Fibroblast of lung (primary cell): ENCODE measurements around the gene GHRL. TPM values are rescaled to one million over a fixed set of nuclear protein-coding genes. Genes with fewer than 3 reads are reported as not detected.

Source experiments
- DNase-seq, 2 donors: peaks; one replicate each; pipeline versions ENCODE4 v3.0.0 to v3.0.0-alpha.2; 2010; ENCODE audit warnings: low read depth in 2 of 2
- H2AFZ ChIP-seq: 2 replicates; pipeline ENCODE4 v1.5.1; 2012; ENCODE audit warnings: low read length, control low read depth, inconsistent platforms
- H3K27ac ChIP-seq: 2 replicates; pipeline ENCODE4 v1.5.1; 2011; ENCODE audit warnings: low read length, control low read depth; ENCODE audit not compliant: insufficient read depth
- H3K27me3 ChIP-seq: 2 replicates; pipeline ENCODE4 v1.5.1; 2011; ENCODE audit warnings: mild to moderate bottlenecking, low read length; ENCODE audit not compliant: control insufficient read depth, insufficient read depth
- H3K36me3 ChIP-seq: 2 replicates; pipeline ENCODE4 v1.5.1; 2011; ENCODE audit warnings: low read length; ENCODE audit not compliant: control insufficient read depth, insufficient read depth
- H3K4me1 ChIP-seq: 2 replicates; pipeline ENCODE4 v1.5.1; 2011; ENCODE audit warnings: low read length; ENCODE audit not compliant: control insufficient read depth, insufficient read depth; ENCODE audit errors: extremely low read depth
- H3K4me2 ChIP-seq: 2 replicates; pipeline ENCODE4 v1.5.1; 2011; ENCODE audit warnings: low read length, control low read depth; ENCODE audit not compliant: insufficient read depth; ENCODE audit errors: extremely low read depth
- H3K4me3 ChIP-seq, 4 experiments: fragments of 200-600 bp in 1 of 4; sonication (generic) in 1 of 4; replicated peaks in 1 of 4; 2 replicates each; pipeline ENCODE4 v1.5.1; 2011 to 2016; ENCODE audit warnings: low read length in 4 of 4, low read depth in 3 of 4, mild to moderate bottlenecking in 3 of 4, control low read depth in 2 of 4, inconsistent platforms in 1 of 4, mixed read lengths in 1 of 4; ENCODE audit not compliant: insufficient read depth in 1 of 4; ENCODE audit errors: control extremely low read depth in 1 of 4
- H3K79me2 ChIP-seq: 2 replicates; pipeline ENCODE4 v1.5.1; 2012; ENCODE audit warnings: mild to moderate bottlenecking, low read length, inconsistent platforms; ENCODE audit not compliant: control insufficient read depth, insufficient read depth
- H3K9ac ChIP-seq: 2 replicates; pipeline ENCODE4 v1.5.1; 2011; ENCODE audit warnings: mild to moderate bottlenecking, low read length, control low read depth; ENCODE audit not compliant: insufficient read depth
- H3K9me3 ChIP-seq: 2 replicates; pipeline ENCODE4 v1.5.1; 2012; ENCODE audit warnings: low read depth, low read length; ENCODE audit not compliant: control insufficient read depth, insufficient read depth
- H4K20me1 ChIP-seq: 2 replicates; pipeline ENCODE4 v1.5.1; 2011; ENCODE audit warnings: low read length; ENCODE audit not compliant: control insufficient read depth, insufficient read depth; ENCODE audit errors: extremely low read depth
- CTCF ChIP-seq, 2 donors: IDR thresholded peaks in 1 of 2; conservative IDR thresholded peaks in 1 of 2; 1 replicate in 1 of 2; 2 replicates in 1 of 2; pipeline ENCODE4 v1.5.1; 2011 to 2012; ENCODE audit warnings: low read length in 2 of 2, control low read depth in 1 of 2, inconsistent platforms in 1 of 2, low read depth in 1 of 2, mild to moderate bottlenecking in 1 of 2
- EZH2 ChIP-seq: IDR thresholded peaks from 2 replicates; pipeline ENCODE4 v1.5.1; 2012; ENCODE audit warnings: low read length, control low read depth, mild to moderate bottlenecking; ENCODE audit errors: missing control alignments
- polyA plus RNA-seq, 2 donors: library from polyadenylated mRNA; depleted of rRNA in 1 of 2; stranded (reverse) in 1 of 2; unstranded in 1 of 2; fragments of >200 nt; gene quantifications; 2 replicates each; pipeline ENCODE4 v1.2.1, GENCODE V29; 2011 to 2012; ENCODE audit warnings: missing spikeins in 1 of 2
- total RNA-seq: library from RNA; depleted of rRNA; stranded (reverse); fragments of >200 nt; gene quantifications from 2 replicates; pipeline ENCODE4 v1.2.1, GENCODE V29; 2014

Gene GHRL
- total and polyA plus RNA-seq, 2 donors (not counting 1 experiment from before 2014, with no cell fraction given) = 0.10 TPM; not detected in 1

DNA sequence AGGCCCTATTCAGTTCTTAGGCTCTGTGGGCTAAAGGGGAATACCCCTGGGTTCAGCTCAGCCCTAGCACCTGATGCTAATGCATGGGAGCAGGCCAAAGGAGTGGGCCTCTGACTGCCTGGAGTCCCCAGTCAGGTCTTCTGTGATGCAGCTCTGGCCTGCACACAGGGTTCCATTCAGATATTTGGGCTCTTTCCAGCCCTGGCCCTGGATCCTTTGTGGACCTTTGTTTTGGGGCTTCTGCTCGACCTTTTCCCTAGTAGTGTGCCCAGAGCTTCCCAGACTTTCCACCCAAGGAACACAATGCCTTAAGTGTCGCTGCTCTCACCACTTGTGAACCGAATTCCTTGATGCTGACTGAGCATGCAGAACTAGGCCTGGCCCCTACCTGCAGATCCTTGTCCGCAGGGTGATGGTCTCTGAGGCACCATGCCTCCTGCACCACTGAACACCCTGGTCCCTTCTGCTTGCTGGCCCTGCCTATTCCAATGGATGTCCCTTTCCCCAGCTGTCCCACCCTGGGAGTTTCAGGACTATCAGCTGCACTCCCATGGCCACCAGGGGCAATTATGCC lies 23.1 kb upstream of the GHRL start:
- H4K20me1 ChIP-seq = no peaks in the 10 kb centered on the region
- peaks cover 39% of the 10 kb centered on the region for H3K79me2 ChIP-seq
- no peaks in the 10 kb centered on the region for H3K9me3 ChIP-seq
- H2AFZ ChIP-seq = no peak overlapping the region
- H3K4me1 ChIP-seq = peaks cover 10% of the 10 kb centered on the region
- H3K27ac ChIP-seq = no peak overlapping the region
- no peak overlapping the region for H3K9ac ChIP-seq
- TF ChIP-seq EZH2 = no peak
- no peak for TF ChIP-seq CTCF (conservative IDR thresholded peaks at IDR 0.05 in 1 of 2, IDR thresholded peaks at IDR 0.05 in 1 of 2; ENCODE audit: low read depth in 1 of 2, low read length in 2 of 2)
- no peak overlapping the region for H3K4me3 ChIP-seq
- no peak for DNase-seq
- peaks cover 40% of the 10 kb centered on the region for H3K36me3 ChIP-seq
- no peaks in the 10 kb centered on the region for H3K27me3 ChIP-seq
- no peak overlapping the region for H3K4me2 ChIP-seq

DNA sequence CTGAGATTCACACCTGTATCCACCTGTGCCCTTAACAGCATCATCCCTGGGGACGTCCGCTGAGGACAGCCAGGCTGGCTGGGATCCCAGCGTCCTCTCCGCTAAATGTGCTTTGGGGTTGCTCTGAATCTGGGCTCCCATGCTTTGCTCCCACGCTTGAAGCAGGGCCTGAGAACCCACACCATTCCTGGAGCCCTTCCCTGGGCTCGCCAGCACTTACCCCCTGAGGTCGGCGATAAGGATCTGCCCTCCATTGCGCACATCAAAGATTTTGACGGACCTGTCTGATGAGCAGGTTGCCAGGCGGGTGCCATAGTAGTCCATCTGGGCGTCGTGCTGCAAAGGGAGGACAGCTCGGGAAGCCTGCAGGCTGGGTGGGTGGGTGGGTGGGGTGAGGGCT lies 22.4 kb upstream of the GHRL start:
- Histone ChIP-seq H2AFZ (no peak overlapping the region), H3K79me2 (peaks cover 32% of the 10 kb centered on the region), H3K4me1 (peaks cover 10% of the 10 kb centered on the region), H3K9me3 (no peaks in the 10 kb centered on the region), H4K20me1 (no peaks in the 10 kb centered on the region), H3K4me3 (no peak overlapping the region), H3K27ac (no peak overlapping the region), H3K27me3 (no peaks in the 10 kb centered on the region), H3K4me2 (no peak overlapping the region), H3K36me3 (peaks cover 40% of the 10 kb centered on the region), H3K9ac (no peak overlapping the region)
- TF ChIP-seq CTCF (conservative IDR thresholded peaks at IDR 0.05 in 1 of 2, IDR thresholded peaks at IDR 0.05 in 1 of 2; ENCODE audit: low read depth in 1 of 2, low read length in 2 of 2) (no peak), EZH2 (no peak)
- DNase-seq = no peak

DNA sequence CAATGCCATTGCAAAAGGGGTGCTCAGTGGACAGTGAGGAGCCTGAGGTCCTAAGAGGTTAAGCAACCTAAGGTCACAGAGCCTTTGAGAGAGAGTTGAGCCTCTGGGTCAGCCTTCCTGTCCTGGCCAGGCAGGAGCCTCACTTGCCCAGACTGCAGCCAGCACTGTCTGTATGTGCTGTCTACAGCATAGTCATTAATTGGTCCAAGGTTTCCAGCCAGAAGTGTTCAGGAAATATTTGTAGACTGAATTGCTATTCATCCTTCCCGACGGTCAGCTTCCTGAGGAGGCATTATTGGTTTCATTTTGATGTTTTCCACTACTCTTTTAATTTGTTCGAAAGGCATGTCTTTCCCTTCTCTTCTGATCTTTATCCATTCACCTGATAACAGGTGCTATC lies 20.1 kb upstream of the GHRL start:
- H3K9me3 ChIP-seq = no peaks in the 10 kb centered on the region
- TF ChIP-seq EZH2 = no peak
- no peak for TF ChIP-seq CTCF (conservative IDR thresholded peaks at IDR 0.05 in 1 of 2, IDR thresholded peaks at IDR 0.05 in 1 of 2; ENCODE audit: low read depth in 1 of 2, low read length in 2 of 2)
- H4K20me1 ChIP-seq = no peaks in the 10 kb centered on the region
- peaks cover 36% of the 10 kb centered on the region for H3K36me3 ChIP-seq
- H3K79me2 ChIP-seq = peaks cover 10% of the 10 kb centered on the region
- no peak for DNase-seq
- H3K4me3 ChIP-seq = no peak overlapping the region
- H3K9ac ChIP-seq = no peak overlapping the region
- H3K27me3 ChIP-seq = no peaks in the 10 kb centered on the region
- no peak overlapping the region for H3K4me2 ChIP-seq
- H3K27ac ChIP-seq = no peak overlapping the region
- no peak overlapping the region for H2AFZ ChIP-seq
- H3K4me1 ChIP-seq = peaks cover 6% of the 10 kb centered on the region
